Tibial nerve (tissue), 4 donors: ENCODE data around the gene GLE1. TPM values are rescaled to one million over a fixed set of nuclear protein-coding genes. Genes with fewer than 3 reads are reported as not detected.
A peak's percentile ranks its signal among the peaks of the same experiment; 100 is the strongest.

Experiments used
- DNase-seq, 2 donors: peaks; one replicate each; pipeline ENCODE4 v3.0.0-alpha.2; 2019; ENCODE audit warnings: low spot score in 2 of 2
- H3K27ac ChIP-seq, 4 donors: fragments of 200-600 bp; sonication (generic) in 3 of 4; one replicate each; pipeline ENCODE4 v1.5.1; 2017 to 2019; ENCODE audit warnings: mild to moderate bottlenecking in 1 of 4
- H3K27me3 ChIP-seq, 2 donors: fragments of 200-600 bp; sonication (generic) in 1 of 2; one replicate each; pipeline versions ENCODE4 v1.5.1 to v1.6.0; 2017 to 2019
- H3K36me3 ChIP-seq, 3 donors: fragments of 200-600 bp; sonication (generic); one replicate each; pipeline ENCODE4 v1.5.1; 2018 to 2019
- H3K4me1 ChIP-seq, 4 donors: fragments of 200-600 bp; sonication (generic) in 3 of 4; one replicate each; pipeline ENCODE4 v1.5.1; 2017 to 2019
- H3K4me3 ChIP-seq, 4 donors: fragments of 200-600 bp; sonication (generic) in 3 of 4; one replicate each; pipeline ENCODE4 v1.5.1; 2017 to 2019; ENCODE audit warnings: mild to moderate bottlenecking in 1 of 4, moderate library complexity in 1 of 4
- H3K9me3 ChIP-seq, 4 donors: fragments of 200-600 bp; sonication (generic) in 3 of 4; one replicate each; pipeline ENCODE4 v1.5.1; 2017 to 2019
- EP300 ChIP-seq, 2 donors: sonication (generic); formaldehyde crosslinking; IDR thresholded peaks; one replicate each; pipeline ENCODE4 v1.6.1; 2017; ENCODE audit warnings: antibody characterized with exemption in 2 of 2, mild to moderate bottlenecking in 1 of 2
- POLR2A ChIP-seq, 2 donors: fragments of 450-650 bp; IDR thresholded peaks; one replicate each; pipeline ENCODE4 v1.6.1; 2017; ENCODE audit warnings: antibody characterized with exemption in 2 of 2, mild to moderate bottlenecking in 2 of 2, moderate library complexity in 2 of 2
- WGBS, 2 donors: methylation state at CpG; one replicate each; pipeline ENCODE4 v1.1.5; 2018; 5-methylcytosine and 5-hydroxymethylcytosine counted together
- total RNA-seq, 4 donors: library from RNA; depleted of rRNA; stranded (reverse); fragments of >200 nt; gene quantifications; one replicate each; pipeline ENCODE4 v1.1.0, GENCODE V29; 2016
- TF ChIP-seq, protein P1 (sequence below), 5 experiments: fragments of 200-600 bp in 3 of 5; fragments of 450-650 bp in 2 of 5; sonication (generic) in 3 of 5; IDR thresholded peaks; one replicate each; pipeline ENCODE4 v1.5.1; 2016 to 2019; ENCODE audit warnings: antibody characterized with exemption in 5 of 5, mild to moderate bottlenecking in 3 of 5, moderate library complexity in 2 of 5

Gene GLE1
- total RNA-seq, 4 donors from 2014 or later = 24.5 to 30.4 (median 28.8) TPM

DNA sequence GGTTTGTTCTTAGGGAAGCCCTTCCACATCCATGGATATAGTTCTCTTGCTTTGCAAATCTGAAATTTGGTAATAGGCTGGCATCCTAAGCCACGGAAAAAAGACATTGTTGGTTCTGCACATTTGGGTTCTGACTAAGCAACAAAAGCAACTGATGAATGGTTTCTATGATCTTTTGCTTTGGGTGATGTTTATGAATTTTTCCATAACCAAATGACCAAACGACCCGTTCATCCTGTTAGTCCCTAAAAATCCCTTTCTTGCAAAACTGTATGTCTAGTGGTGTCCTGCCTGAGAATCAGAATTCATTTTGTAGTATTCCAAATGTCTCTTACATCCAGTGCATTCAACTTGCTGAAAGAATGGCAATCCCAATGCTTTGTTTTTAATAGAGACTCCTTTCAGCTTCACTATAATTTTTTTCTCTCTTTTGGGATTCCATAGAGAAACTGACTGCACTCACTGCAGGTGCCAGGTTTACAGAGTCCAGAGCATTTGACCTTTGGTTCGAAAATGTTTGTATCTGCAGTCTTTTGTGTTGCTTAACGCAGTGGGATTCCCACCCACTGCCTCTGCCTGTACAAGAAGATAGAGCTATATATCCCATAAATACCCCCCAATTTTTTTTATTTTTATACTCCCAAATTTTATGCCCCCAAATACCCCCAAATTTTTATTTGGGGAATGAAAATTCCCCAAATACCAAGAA lies 52.6 kb downstream of the GLE1 start:
- DNase-seq = no peak
- peak overlapping the region in 3 of 4 donors; percentile 28 to 98 (median 94) for H3K27ac ChIP-seq
- H3K4me1 ChIP-seq = peaks cover 0 to 80% (median 64%) of the 10 kb centered on the region in 4 donors
- no peak overlapping the region for H3K4me3 ChIP-seq
- 28 to 38% methylated on average over 5 of the region's 5 CpGs for WGBS, 2 donors
- TF ChIP-seq POLR2A (IDR thresholded peaks at IDR 0.05) (no peak), EP300 (IDR thresholded peaks at IDR 0.05) (no peak)
- TF ChIP-seq, protein P1, sequence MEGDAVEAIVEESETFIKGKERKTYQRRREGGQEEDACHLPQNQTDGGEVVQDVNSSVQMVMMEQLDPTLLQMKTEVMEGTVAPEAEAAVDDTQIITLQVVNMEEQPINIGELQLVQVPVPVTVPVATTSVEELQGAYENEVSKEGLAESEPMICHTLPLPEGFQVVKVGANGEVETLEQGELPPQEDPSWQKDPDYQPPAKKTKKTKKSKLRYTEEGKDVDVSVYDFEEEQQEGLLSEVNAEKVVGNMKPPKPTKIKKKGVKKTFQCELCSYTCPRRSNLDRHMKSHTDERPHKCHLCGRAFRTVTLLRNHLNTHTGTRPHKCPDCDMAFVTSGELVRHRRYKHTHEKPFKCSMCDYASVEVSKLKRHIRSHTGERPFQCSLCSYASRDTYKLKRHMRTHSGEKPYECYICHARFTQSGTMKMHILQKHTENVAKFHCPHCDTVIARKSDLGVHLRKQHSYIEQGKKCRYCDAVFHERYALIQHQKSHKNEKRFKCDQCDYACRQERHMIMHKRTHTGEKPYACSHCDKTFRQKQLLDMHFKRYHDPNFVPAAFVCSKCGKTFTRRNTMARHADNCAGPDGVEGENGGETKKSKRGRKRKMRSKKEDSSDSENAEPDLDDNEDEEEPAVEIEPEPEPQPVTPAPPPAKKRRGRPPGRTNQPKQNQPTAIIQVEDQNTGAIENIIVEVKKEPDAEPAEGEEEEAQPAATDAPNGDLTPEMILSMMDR (IDR thresholded peaks at IDR 0.05) = no peak
- no peaks in the 10 kb centered on the region for H3K36me3 ChIP-seq
- H3K9me3 ChIP-seq = no peaks in the 10 kb centered on the region
- H3K27me3 ChIP-seq = no peaks in the 10 kb centered on the region

DNA sequence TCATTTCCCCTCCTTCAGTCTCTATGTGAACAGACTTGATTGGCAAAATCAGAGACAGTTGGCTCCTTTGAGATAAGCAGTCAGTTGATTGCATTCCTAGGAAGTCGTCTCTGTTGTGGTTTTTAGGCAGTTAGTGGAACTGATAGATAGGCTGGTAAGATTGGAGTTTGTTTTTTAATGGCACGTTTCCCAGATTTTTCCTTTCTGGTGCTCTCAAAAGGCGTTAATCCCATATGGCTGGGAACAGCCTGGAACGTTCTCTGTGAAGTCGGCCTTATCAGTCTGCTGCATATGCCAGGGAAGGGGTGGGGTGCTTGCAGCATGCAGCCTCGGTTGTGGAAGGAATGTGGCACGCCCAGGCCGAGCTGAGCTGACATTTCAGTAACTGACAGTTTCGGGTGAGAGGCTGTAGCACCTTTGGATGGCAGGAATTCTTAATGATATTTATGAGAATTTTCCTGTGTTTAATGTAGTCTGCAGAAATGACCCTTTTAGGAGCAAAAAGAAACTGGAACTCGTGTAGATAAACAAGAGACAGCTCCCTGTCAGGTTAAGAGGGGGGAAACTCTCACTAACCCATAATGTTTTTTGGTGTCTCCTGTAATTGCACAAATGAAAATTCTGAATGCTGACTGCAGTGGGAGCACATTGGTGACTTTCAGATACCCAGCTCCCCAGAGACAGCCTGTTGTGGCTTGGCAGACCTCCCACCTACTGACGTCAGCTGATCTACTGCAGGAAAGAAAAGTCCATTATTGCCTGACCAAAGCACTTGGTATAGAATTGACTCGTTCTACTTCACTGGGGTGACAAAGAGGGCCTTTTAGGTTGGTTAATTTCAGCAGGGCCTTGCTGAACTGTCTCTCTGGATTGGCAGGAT lies 54.2 kb downstream of the GLE1 start:
- no peaks in the 10 kb centered on the region for H3K36me3 ChIP-seq
- peak overlapping the region; percentile 63 to 94 (median 77) for H3K27ac ChIP-seq
- H3K27me3 ChIP-seq = no peaks in the 10 kb centered on the region
- peaks cover 0 to 87% (median 67%) of the 10 kb centered on the region in 4 donors for H3K4me1 ChIP-seq
- DNase-seq = peak; percentile 76 to 84
- TF ChIP-seq EP300 (IDR thresholded peaks at IDR 0.05) (peak; percentile 36 to 54), POLR2A (IDR thresholded peaks at IDR 0.05) (no peak)
- WGBS, 2 donors = 2 to 3% methylated on average over 12 of the region's 12 CpGs
- H3K9me3 ChIP-seq = no peaks in the 10 kb centered on the region
- peak overlapping the region in 2 of 4 donors; percentile 4 to 30 for H3K4me3 ChIP-seq

DNA sequence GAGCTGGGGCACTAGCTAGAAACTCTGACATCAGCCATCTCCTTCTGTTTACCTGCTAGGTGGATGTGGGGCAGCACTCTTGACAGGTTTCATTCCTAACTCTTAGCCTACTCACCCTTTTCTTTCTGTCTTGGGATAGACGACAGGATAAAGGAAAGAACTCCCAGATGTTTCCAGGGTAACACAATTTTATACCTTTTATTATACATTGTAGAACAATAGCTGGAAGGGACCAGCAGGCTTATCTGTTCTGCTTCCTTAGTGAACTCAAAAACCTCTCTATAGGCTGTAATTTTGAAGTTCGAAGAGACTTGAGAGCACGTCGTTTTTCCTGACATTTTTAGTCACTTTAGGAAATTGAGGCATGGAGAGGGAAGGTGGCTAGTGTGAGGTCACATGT lies 61.1 kb downstream of the GLE1 start:
- H3K27ac ChIP-seq = peak overlapping the region in 2 of 4 donors; percentile 59 to 62
- 66 to 75% methylated on average over 4 of the region's 4 CpGs for WGBS, 2 donors
- H3K9me3 ChIP-seq = no peaks in the 10 kb centered on the region

DNA sequence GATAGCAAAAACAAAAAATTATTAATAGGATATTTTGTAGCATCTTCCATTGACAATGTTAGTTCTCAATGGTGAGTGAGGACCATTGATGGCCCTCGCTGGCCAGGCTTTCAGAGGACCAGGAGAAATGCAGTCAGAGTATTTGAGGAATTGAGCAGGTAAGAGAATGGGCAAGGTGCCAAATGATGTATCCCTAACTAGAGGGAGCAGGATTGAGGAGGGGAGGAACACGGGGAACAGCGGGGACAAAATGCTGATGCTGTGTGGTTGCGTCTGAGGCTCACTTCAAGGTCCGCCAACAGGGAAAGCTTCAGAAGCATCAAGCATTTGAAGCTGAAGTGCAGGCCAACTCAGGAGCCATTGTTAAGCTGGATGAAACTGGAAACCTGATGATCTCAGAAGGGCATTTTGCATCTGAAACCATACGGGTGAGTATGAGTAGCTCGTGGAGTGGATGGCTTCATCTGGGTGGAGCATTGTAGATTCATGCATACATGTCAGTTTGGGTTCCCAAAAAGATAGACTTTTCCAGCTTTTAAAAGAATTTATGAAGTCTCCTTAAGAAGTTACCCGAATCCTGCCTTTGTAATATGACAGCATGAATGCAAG lies 64.1 kb downstream of the GLE1 start:
- Histone ChIP-seq H3K27me3 (no peaks in the 10 kb centered on the region), H3K9me3 (no peaks in the 10 kb centered on the region), H3K4me3 (no peak overlapping the region), H3K27ac (no peak overlapping the region), H3K36me3 (peaks cover 0 to 76% (median 11%) of the 10 kb centered on the region in 3 donors), H3K4me1 (peaks cover 0 to 22% (median 0%) of the 10 kb centered on the region in 4 donors)
- TF ChIP-seq, protein P1 (IDR thresholded peaks at IDR 0.05) = no peak
- TF ChIP-seq POLR2A (IDR thresholded peaks at IDR 0.05) (no peak), EP300 (IDR thresholded peaks at IDR 0.05) (no peak)
- no peak for DNase-seq
- WGBS, 2 donors = 65 to 75% methylated on average over 8 of the region's 8 CpGs

More for the DNA sequence above, 61.1 kb downstream of the GLE1 start:
- TF ChIP-seq POLR2A (IDR thresholded peaks at IDR 0.05) (no peak), EP300 (IDR thresholded peaks at IDR 0.05) (no peak)
- TF ChIP-seq, protein P1 (IDR thresholded peaks at IDR 0.05) = no peak
- DNase-seq = no peak
- peaks cover 0 to 39% (median 10%) of the 10 kb centered on the region in 4 donors for H3K4me1 ChIP-seq
- H3K27me3 ChIP-seq = no peaks in the 10 kb centered on the region
- peaks cover 0 to 46% (median 7%) of the 10 kb centered on the region in 3 donors for H3K36me3 ChIP-seq
- H3K4me3 ChIP-seq = no peak overlapping the region

DNA sequence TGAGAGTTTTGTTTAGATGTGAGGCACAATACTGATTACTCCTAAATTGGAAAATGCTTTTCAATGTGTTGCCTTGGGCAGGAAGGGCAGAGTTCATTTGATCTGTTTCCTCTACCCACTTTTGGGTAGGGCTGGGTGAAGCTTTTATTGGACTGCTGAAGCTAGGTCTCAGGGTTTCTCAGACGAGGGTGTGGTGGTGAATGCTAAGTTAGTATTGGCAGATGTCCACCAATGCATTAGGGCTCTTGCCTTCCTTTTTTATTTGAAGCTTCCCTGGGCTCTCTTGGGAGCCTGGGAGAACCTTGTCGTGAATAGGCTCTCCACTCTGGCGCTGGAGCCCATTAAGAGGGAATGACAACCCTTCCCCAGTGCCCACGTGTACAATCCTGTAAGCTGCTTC lies 71.0 kb downstream of the GLE1 start:
- Histone ChIP-seq H3K27ac (peak overlapping the region in 2 of 4 donors; percentile 40 to 51), H3K4me3 (no peak overlapping the region), H3K9me3 (no peaks in the 10 kb centered on the region), H3K36me3 (peaks cover 9 to 97% (median 48%) of the 10 kb centered on the region in 3 donors), H3K4me1 (peaks cover 0 to 21% (median 7%) of the 10 kb centered on the region in 4 donors), H3K27me3 (no peaks in the 10 kb centered on the region)
- DNase-seq = no peak
- 46 to 50% methylated on average over 4 of the region's 4 CpGs for WGBS, 2 donors
- TF ChIP-seq EP300 (IDR thresholded peaks at IDR 0.05) (no peak), POLR2A (IDR thresholded peaks at IDR 0.05) (no peak)
- TF ChIP-seq, protein P1 (IDR thresholded peaks at IDR 0.05) = no peak
